Measurements from ENCODE around the gene PIGL.
"Not testable (repeated sequence)": the region's sequence is repeated elsewhere in the genome, so short reads cannot be mapped to it uniquely, and the experiment has no call there.

Gene PIGL

GRCh38 chr17:16222406-16222805 lies 5.4 kb downstream of the PIGL start:
- DNase-seq, result no peak

DNA sequence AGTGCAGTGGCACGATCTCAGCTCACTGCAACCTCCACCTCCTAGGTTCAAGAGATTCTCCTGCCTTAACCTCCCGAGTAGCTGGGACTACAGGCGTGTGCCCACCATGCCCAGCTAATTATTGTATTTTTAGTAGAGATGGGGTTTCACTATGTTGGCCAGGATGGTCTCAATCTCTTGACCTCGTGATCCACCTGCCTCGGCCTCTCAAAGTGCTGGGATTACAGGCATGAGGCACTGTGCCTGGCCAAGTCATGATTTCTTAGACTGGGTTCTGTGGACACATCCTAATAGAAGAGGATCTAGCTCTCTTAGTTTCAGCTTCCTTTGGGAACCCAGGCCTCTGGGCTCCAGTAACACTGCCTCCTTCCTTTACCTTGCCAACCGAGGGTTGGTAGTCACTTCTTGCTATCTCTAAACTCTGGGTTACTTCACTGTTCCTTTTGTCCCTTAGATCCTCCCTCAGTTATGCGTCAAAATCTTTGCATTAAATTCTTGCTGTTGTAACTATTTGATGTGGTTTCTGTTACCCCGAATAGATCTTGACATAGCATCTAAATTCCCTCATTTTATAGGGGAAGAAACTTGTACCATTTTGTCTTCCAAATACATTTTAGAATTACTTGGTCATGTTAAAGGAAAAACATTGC lies 13.0 kb downstream of the PIGL start:
- not testable (repeated sequence) for DNase-seq

DNA sequence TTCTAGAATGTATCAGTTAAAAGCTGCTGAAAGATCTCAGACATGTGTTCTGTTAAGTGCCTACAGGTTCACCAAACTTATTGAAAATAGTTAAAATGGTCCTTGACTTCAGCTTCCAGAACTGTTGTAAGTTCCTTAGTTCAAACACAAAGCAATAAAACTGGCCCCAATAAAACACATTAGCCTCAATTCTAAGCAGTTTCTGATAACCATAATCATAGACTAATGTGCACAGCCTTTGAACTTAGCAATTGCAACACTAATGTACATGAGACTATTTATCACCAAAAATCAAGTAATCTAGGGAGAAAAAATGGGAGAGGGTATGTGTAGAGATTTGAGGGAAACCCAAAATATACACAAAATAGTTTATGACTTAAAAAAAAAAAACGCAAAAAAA lies 15.4 kb downstream of the PIGL start:
- DNase-seq, result no peak

DNA sequence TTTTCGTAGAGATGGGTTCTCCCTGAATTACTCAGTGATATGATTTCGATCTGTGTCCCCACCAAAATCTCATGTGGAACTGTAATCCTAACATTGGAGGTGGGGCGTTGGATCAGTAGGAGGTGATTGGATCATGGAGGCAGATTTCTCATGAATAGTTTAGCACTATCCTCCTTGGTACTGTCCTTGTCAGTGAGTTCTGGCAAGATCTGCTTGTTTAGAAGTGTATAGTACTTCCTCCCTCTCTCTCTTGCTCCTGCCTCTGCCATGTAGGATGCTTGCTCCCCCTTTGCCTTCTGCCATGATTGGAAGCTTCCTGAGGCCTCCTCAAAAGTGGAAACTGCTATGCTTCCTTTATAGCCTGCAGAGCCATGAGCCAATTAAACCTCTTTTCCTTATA lies 22.9 kb downstream of the PIGL start:
- DNase-seq, result no peak

GRCh38 chr17:16241906-16242399 lies 24.9 kb downstream of the PIGL start:
- DNase-seq, result no peak

DNA sequence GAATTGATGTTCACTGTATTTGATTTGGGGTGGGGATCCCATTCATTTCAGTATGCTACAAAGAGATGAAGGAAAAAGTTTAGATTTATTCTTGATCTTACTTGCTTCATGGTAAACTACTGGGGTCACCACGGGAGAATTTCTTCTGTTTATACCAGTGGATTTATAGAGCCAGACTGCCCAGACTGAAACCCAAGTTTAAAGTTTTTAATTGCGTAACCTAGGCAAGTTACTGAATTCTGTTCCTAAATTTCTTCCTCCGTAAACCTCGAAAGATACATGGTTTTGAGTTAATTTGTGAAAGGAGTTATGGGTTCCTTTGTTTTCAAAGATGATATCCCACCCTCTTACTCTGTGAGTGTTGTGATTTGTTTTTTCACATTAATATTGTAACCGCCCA lies 26.4 kb downstream of the PIGL start:
- DNase-seq, result no peak

DNA sequence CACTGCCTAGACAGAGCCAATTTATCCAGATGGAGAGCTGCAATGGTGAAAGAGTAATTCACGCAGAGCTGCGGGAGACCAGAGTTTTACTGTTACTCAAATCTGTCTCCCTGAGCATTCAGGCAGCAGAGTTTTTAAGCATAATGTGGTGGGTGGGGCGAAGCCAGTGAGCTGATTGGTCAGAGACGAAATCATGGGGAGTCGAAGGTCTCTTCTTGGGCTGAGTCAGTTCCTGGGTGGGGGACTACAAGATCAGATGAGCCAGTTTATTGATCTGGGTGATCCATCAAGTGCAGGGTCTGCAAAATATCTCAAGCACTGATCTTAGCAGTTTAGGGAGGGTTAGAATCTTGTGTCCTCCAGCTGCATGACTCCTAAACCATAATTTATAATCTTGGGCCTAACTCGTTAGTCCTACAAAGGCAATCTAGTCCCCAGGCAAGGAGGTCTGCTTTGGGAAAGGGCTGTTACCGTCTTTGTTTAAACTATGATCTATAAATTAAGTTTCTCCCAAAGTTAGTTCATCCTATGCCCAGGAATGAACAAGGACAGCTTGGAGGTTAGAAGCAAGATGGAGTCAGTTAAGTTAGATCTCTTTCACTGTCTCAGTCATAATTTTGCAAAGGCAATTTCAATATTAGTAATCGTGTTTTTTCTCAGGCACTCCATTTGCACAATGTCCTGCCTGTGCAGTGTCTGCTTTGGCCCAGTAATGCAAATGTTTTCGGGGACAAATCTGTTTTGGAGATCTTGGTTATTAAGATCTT lies 27.0 kb downstream of the PIGL start:
- DNase-seq, result no peak

- DNase-seq, result no peak
Measured at GRCh38 chr17:16247586-16247984, 30.6 kb downstream of the PIGL start.

- no peak for DNase-seq
Measured at GRCh38 chr17:16250635-16251034, 33.6 kb downstream of the PIGL start.

DNA sequence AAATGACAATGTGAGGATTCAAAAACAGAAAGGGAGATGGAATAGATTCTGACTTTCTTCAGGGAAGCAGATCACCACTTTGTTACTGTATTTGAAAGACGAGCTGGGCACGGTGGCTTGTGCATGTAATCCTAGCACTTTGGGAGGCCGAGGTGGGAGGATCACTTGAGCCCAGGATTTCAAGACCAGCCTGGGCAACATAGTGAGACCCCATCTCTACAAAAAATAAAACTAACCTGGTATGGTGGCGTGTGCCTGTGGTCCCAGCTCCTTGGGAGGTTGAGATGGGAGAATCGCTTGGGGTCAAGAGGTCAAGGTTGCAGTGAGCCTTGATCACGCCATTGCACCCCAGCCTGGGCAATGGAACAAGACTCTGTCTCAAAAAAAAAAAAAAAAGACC lies 34.0 kb downstream of the PIGL start:
- no peak for DNase-seq

- no peak for DNase-seq
Measured at GRCh38 chr17:16251556-16251955, 34.5 kb downstream of the PIGL start.

DNA sequence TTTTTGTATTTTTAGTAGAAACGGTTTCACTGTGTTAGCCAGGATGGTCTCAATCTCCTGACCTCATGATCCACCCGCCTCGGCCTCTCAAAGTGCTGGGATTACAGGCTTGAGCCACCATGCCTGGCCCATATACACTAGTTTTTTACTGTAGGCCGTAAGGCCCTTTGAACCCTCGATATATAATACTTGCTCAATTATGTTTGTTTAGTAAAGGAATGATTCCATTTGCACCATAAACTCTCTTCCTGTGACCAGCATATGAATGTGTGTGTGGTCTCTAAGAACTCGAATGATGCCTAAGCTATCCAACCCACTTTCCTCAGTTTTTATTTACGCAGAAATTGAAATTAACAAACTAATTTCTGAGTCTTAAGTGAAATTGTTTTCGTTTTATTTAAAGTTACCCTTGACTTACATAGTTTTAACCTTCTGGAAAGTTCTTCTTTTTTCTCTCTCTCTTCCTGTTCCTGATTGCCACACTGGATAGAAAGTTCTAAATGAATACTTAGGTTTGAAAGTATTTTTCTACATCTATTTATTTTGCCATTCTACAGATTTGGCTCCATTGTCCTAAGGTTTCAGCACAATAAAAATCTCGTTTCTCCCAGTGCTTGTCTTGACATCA lies 37.9 kb downstream of the PIGL start:
- no peak for DNase-seq

DNA sequence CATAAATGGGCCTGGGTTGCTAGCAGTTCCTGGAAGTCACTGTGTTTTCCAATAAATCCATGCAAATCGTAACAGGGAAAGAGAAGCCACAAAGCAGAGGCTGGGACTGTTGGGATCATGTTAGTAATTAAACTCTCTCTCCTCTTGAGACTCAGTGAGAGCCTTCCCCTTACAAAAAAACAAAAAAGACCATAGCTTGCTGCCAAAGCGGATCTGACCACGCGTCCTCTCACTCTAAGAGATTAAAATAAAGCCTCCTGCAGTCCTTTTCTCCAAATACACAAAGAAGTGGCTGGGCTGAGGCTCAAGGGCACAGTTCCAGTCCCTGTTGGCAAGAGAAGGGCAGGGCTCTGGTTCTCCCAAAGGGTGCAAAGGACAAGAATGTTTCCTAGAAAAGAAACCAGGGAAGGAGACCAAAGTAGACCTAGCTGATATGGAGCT lies 38.5 kb downstream of the PIGL start:
- DNase-seq, result no peak

- no peak for DNase-seq
Measured at GRCh38 chr17:16258901-16259300, 41.9 kb downstream of the PIGL start.

- DNase-seq, result no peak
Measured at GRCh38 chr17:16259926-16260325, 42.9 kb downstream of the PIGL start.

DNA sequence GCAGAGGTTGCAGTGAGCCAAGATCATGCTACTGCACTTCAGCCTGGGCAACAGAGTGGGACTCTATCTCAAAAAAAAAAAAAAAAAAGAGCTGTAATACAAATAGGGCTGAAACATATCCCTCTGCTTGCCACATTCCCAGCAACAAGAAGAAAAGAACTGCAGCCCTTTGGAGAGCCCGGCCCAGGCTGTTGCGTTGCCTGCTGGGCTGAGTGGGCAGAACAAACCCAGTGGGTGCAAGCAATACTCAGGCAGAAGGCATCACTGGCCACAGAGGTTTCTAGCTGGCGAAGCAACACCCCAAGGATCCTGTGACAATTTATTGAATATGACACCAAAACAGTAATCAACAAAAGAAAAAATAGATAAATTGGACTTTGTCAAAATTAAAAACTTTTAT lies 44.0 kb downstream of the PIGL start:
- no peak for DNase-seq

DNA sequence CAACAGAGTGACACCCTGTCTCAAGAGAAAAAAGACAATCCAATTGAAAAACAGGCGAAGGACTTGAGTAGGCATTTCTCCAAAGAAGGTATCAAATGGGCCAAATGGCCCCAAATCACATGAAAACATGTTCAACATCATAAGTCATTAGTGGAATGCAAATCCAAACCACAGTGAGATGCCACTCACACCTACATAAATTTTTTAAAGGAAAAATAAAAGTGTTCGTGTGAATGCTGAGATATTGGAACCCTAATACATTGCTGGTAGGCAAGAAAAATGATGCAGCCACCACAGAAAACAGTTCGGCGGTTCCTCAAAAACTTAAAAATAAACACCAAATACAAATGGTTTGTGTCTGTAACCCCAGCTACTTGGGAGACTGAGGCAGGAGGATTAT lies 45.2 kb downstream of the PIGL start:
- no peak for DNase-seq

DNA sequence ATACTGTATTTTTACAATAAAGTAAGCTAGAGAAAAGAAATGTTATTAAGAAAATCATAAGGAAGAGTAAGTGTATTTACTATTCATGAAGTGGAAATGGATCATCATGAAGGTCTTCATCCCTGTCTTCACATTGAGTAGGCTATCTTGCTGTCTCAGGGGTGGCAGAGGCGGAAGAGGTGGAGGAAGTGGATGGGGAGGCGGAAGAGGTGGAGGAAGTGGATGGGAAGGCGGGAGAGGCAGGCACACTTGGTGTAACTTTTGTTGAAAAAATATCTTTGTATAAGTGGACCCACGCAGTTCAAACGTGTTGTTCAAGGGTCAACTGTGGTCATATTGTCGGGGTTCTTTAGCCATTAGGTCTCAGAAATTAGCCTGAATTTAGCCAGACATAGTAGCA lies 50.2 kb downstream of the PIGL start:
- no peak for DNase-seq

- DNase-seq, result no peak
Measured at GRCh38 chr17:16269658-16270057, 52.6 kb downstream of the PIGL start.

- DNase-seq, result no peak
Measured at GRCh38 chr17:16272111-16272840, 55.3 kb downstream of the PIGL start.

- DNase-seq, result no peak
Measured at GRCh38 chr17:16273499-16273898, 56.5 kb downstream of the PIGL start.

DNA sequence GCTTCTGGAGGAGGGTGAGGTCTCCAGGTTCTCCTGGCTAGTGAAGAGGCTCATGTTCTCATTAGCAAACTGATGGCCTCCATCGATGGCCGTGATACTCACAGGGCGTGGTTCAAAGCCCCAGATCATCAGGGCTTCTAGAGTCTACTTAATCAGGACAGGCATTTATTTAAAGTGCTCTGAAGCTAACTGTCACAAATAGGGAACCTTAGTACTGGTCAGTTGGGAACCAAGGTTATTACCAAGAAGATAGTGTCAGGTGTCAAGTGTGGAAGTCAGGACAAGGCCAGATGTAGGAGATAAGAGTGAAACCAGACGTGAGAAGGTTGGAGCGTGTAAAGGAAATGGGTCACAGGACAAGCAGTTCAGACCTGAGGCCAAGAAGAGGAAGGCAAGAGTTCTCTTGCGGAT lies 56.9 kb downstream of the PIGL start:
- DNase-seq, result no peak

DNA sequence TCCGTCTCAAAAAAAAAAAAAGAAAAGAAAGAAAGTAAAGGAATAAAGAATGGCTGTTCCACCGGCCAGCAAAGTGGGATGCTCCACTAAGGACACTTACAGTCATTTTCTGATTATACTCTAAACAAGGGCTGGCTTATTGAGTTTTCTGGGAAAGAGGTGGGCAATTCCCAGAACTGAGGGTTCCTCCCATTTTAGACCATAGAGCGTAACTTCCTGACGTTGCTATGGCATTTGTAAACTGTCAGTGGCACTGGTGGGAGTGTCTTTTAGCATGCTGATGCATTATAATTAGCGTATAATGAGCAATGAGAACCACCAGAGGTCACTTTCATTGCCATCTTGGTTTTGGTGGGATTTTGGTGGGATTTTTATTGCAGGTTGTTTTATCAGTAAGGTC lies 58.0 kb downstream of the PIGL start:
- DNase-seq, result no peak

Data from NCI-H1694 (cell line).